GM12873 (cell line): ENCODE results near the gene SPATA32.

Experiments used
- TF ChIP-seq, protein P1 (sequence below): IDR thresholded peaks from 2 replicates; pipeline ENCODE4 v1.5.1; 2012; ENCODE audit warnings: low read depth, mild to moderate bottlenecking, moderate library complexity, low read length, control low read depth; ENCODE audit not compliant: insufficient read depth; ENCODE audit errors: missing control alignments

SPATA32 gene

DNA sequence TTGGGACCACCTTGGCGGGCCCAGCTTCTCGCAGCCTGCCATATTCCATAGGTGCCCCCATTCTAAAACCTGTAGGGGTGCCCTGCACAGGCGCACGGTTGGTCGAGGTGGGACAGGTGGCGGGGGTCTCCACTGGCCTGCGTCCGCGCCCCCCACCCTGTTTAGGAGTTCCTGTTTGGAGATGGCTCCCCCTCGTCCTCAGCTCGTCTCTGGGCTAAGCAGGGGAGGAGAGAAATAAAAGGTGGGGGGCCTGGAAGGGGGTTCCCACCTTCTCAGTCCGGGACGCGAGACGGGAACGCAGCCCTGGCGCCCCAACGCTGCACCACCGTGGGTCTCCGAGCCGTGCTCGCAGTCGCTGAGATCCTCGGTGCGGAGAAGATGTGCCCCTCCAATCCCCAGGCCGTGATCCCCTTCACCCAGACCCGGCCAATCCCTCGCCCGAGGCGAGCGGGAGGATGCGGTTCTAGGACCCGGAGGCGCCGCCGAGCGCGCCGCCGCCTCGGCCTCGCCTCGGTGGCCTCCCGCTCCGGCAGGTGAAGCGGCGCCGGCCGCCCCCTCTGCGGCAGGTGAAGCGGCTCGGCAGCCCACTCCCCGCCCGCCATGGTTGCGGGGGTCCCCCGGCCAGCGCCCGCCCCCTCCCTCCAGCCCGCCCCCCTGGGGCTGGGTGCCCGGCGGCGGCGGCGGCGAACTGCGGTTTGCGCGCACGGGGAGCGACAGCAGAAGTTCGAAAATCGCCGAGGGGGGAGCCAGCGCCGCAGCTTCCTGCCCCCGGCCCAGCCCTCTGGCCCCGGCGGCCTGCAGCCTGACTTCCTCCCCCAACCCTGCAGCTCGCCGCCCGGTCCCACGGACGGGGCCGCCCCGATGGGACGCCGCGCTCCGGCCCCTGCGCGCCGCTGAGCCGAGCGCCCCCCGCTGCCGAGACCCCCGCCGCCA, 40.5 kb downstream of the SPATA32 start, which contains the start of gene FMNL1:
Gene FMNL1 (plus strand): TSS at position 805 of the 933 bp plus-strand sequence. CDS start 240 bp downstream, outside the sequence.
- TF ChIP-seq, protein P1, sequence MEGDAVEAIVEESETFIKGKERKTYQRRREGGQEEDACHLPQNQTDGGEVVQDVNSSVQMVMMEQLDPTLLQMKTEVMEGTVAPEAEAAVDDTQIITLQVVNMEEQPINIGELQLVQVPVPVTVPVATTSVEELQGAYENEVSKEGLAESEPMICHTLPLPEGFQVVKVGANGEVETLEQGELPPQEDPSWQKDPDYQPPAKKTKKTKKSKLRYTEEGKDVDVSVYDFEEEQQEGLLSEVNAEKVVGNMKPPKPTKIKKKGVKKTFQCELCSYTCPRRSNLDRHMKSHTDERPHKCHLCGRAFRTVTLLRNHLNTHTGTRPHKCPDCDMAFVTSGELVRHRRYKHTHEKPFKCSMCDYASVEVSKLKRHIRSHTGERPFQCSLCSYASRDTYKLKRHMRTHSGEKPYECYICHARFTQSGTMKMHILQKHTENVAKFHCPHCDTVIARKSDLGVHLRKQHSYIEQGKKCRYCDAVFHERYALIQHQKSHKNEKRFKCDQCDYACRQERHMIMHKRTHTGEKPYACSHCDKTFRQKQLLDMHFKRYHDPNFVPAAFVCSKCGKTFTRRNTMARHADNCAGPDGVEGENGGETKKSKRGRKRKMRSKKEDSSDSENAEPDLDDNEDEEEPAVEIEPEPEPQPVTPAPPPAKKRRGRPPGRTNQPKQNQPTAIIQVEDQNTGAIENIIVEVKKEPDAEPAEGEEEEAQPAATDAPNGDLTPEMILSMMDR = no peak

DNA sequence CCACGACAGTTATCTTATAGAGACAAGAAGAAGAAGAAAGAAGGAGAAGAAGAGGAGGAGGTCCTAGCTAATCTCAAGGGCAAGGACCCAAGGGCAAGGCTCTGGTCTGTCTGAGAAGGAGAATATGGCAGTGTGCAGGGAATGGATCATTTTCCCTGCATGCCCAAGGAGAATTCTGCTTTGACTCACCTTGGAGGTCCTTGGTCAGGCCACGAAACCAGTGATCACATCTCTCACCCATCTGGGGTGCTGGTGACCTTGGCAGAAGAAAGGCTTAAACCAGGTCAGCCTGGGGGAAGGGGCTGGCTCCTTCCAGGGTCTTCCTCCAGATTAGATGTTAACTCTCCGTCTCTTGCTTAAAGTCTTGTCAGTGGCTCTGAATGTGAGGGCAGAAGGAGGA, 41.8 kb downstream of the SPATA32 start:
- TF ChIP-seq, protein P1 = no peak

DNA sequence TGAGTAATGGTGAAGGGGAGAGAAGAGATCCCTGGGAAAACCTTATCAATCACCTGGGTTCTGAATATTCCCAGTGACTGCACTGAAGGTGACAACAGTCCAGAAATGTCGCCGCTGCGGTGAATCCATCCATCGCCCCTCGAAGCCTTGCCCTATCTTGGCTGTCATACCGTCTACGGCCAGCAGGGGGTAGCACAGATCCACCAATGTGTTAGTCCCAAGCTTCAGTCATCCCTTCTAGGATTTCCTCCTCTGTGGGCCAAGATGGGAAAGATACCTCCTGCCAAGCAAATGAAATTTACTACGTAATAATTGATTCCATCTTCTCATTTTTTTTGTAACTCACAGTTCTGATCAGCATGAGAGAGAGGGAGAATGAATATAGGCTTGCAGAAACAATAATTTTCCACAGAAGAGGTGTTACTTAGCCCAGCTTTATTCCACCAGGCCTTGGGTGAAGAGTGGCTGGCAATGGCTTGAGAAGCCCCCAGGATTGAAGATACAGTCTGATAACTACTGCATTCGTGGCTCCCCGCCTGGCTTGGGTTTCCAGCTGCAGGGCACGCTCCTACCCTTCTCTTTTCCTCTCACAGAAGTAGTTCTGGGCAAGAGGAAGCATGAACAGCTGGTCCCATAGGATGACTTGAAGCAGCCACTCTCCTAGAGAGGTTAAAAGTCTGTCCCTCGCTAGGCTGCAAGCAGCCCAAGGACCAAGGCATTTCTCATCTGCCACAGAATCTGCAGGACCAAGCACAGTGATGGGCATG, 42.8 kb downstream of the SPATA32 start:
- TF ChIP-seq, protein P1 = peak; percentile 94
